Amniotic epithelial cell (primary cell): ENCODE data around the gene BUB1B.
"Not testable (repeated sequence)": the region's sequence is repeated elsewhere in the genome, so short reads cannot be mapped to it uniquely, and the experiment has no call there.

Experiments
- DNase-seq: peaks from one replicate; pipeline ENCODE4 v3.0.0-alpha.2; 2010; ENCODE audit warnings: low read depth

The BUB1B gene

DNA sequence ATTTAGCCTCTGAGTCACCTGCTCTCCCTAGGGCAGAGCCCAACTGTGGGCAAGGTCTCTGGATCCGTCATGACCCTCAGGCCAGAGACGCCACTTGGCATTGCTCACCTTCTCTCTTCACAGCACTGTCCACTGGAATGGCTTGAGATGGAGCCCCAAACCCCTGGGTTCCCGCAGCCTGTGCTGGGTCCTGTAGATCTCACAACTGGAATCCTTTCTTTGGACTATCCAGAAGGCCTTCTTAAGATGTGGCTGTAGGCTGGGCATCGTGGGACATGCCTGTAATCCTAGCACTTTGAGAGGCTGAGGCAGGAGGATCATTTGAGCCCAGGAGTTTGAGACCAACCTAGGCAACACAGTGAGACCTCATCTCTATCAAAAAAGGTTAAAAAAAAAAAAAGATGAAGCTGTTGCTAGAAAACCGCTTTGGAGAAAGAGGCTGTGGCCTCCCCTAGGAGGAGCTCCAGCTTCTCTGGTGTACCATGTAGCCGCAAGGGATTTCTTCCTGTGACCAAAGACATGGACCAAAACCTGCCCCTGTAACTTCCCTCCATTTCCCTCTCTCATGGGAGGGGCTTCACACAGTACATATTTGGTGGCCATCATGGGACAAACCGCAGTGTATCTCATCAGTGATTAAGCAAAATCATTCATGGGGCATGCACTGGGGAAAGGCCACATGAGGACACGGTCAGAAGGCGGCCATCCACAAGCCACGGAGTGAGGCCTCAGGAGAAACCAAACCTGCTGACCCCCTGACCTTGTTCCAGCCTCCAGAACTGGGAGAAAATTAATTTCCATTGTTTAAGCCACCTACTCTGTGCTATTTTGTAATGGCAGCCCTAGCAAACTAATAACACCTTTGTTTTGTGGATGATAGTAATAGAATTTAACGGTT, 23.3 kb upstream of the BUB1B start:
- DNase-seq = no peak

DNA sequence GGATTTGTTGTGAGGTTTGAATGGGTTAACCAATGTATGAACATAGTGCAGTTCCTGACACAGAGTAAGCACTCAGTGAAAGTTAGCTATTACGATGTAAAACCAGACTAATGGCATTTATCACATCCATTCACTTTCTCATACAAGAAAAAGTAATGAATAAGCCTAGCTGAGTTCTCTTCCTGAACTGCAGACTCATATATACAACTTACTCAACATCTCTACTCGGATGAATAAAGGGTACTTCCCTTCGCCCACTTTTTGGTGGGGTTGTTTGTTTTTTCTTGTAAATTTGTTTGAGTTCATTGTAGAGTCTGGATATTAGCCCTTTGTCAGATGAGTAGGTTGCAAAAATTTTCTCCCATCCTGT, 22.7 kb upstream of the BUB1B start:
- not testable (repeated sequence) for DNase-seq

DNA sequence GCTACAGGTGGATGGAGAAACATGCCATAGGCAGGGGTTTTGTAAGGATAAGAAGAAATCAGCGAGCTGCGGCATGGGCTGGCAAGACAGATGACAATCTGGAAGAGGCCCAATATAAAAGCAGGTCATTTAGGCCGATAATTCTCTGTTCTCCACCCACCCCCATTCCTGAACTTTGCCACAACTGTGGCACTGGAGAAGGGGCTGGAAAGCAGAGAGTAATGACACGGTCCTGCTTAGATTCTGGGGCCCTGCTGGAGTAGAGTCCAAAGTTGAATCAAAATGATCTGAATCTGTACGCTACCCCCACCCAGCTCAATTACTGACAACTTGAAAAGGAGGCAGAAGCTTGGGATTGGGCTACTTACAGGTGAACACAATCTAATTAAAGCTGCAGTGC, 18.4 kb upstream of the BUB1B start:
- DNase-seq = no peak

DNA sequence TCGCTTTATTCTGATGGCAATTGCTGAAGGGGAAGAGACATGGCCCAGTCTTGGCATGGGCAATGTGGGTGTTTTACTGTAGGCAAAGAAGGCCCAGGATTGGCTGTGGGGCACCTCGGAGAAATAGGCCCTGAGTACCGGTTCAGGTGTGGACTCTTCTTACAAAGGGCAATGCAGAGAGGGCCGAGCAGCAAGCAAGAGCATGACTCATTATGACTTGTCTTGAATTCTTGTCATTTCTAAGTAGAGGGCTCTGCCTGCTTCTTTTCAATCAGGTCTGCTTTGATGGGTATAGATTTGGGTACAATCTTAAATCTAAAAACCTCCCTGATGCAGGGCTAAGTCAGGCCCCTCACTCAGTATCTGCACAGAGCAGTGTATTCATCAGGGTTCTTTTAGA, 14.8 kb upstream of the BUB1B start:
- DNase-seq = peak; percentile 32

DNA sequence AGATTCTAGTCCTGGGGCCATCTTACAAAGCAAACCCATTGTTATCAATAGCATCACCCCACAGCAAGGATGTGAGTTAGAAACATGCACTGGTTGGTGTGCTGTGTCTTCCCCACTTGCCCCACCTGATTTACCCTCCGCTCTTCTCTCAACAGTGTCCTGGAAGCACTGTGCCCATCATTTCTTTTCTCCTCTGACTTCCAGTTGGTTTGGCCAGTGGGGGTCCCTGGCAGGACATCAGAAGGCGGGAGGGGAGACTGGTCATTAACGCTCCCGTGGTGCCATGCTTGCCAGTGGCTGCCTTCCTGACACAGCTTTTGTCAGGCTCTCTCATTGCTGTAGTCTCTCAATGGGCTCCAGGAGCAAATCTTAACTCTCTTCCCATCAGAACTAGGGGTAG, 11.5 kb upstream of the BUB1B start:
- no peak for DNase-seq

DNA sequence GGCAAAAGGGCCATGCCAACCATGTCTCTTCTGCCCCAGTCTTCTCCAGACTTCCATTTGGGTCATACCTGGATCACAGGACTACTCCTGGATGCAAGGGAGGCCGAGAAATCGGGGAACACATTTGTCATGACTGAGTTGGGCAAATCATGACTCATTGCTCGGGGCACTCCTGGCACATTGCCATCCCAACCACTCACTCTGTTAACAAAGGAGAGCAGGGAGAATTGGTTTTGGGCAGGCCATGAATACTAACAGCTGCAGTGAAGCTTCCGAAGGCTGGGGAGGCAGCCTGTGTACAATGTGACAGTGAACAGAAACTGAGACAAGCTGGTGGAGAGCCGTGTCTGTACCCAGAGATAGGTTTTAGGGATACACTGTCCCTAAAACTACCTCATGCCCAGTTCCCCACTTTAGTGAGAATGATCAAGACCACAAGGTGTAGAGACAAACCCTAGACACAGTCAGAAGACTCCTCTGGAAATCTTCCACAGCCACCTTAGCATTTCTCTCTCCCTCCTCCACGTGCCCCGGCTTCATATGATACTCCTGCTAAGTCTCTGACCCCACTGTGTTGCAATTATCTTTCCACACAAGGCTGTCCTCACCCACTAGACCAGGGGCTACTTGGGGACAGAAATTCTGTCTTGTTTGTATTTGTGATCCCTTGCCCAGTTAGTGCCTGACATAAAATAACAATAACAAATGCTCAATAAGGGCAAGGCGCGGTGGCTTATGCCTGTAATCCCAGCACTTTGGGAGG, 10.5 kb upstream of the BUB1B start:
- DNase-seq = peak; percentile 57

DNA sequence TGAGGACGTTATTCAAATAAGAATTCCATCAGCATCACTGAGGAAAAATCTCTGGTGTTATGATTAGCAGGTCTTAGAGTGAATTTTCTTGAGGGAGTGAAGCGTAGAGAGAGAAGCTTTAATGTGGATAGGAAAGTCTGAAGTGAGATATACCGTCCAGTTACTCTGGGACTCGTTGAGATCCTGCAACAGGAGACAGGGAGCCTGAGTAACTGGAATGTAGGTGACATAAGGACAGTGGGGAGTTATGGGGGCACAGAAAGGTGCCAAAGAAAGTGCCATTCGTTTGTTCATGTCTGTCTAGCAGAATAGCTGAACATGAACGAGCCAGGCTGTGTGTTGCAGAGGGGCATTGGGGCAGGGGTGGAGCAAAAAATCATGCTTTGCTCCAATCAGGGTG, 9.4 kb upstream of the BUB1B start:
- DNase-seq = no peak

DNA sequence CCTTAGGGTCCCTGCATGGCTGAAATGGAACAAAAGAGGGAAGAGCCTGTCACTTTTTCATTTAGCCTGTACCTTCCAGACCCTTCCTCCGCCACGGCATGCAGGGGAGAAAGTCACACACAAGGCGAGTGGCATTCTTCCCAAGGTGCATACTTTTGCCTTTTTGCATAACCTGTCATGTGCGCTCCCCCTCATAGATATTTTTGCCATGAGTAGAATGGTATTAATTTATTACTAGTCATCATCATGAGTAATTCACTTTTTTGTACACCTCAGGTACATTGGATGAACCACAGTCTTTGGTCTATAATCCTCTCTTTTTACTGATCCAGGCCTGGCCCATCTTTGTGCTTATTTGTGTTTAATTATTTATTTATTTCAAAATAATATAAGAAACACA, 8.9 kb upstream of the BUB1B start:
- DNase-seq = no peak

DNA sequence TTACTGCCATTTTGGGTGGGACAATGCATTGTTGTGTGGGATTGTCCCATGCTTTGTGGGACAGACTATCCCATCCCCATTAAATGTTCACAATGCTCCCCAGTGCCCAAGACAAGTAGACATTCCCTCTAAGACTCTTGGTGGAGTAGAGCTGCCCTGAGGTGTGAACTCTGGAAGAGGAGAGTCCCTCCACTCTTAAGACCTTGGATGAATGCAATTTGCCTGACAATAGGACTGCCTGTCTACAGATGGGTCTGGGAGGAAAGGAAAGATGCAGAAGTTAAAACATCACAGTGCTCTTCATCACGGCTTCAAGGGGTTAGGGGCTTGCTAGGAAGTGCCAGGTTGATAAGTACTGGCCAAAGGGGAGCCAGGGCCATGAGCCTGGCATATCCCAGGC, 6.0 kb upstream of the BUB1B start:
- DNase-seq = not testable (repeated sequence)

DNA sequence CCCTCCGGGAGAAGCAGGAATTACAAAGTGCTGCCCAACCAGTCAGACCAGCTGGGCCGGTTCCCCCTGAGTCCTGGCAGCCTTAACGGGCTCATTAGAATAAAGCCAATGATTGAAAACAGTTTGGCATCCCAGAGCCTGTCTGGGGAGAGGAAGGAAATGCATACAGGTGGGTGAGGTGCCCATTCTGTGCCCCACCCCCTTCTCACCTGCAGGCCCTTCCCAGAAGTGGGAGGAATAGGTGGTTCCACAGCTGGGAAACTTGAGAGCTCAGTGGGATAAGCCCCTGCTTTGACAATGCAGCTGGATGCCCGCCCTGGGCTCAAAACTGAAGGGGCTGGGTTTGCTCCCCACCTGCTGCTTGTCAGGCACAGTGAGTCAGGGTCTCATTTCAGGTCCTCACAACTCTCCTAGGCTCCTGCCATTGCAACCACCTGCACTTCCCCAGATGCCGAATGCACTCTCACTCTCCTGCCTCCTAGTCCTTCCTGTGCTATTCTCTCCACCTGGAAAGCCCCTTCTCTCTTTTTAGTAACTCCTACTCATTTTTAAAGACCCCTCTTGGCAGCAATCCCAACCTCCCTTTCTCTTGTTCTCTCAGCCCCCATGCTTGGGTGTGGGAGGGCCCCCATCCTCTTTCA, 5.5 kb upstream of the BUB1B start:
- DNase-seq = no peak

DNA sequence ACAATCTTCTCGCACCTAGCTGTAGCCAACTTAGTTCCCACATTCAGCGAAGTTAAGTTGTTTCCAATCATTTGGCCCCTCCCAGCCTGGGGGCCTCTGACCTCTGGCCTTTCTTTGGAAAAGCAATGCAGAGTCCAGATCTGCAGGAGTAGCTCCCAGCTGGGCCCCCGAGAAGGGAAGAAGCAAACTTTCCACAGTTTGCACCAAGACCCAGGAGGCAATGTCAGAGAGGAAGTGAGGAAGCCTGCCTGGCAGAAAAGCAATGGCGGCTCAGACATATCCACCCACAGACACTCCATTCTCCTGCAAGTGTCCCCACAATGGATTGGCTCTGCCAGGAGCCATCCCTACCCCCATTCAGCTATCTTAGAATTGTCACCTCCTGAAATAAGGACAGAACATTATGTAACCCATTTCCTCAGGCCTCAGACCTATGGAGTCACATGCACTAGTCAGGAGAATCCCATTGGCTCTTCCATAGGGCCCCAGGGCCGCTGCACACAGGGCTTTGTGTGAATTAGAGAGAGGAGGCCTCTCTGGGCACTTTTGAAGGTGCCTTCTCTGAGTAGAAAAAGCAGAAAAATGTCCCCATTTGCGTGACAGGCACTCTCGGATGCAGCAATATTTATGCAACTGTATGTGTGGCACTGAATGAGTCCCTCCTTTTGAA, 3.0 kb upstream of the BUB1B start:
- DNase-seq = no peak

DNA sequence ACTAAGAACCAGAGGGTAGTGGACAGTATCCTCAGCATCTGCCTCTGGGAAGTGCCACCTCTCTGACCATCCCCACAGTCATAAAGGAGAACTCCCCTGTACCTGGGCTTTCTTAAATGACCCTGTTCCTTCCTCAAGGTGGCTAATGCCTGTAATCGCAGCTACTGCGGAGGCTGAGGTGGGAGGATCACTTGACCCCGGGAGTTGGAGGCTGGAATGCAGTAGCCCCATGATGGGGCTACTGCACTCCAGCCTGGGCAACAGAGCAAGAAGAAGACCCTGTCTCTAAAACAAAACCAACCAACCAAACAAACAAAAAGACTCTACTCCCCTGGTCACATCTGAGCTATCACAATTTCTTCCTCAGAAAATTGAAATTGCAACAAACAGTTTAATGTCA, 848 bp upstream of the BUB1B start:
- DNase-seq = no peak

DNA sequence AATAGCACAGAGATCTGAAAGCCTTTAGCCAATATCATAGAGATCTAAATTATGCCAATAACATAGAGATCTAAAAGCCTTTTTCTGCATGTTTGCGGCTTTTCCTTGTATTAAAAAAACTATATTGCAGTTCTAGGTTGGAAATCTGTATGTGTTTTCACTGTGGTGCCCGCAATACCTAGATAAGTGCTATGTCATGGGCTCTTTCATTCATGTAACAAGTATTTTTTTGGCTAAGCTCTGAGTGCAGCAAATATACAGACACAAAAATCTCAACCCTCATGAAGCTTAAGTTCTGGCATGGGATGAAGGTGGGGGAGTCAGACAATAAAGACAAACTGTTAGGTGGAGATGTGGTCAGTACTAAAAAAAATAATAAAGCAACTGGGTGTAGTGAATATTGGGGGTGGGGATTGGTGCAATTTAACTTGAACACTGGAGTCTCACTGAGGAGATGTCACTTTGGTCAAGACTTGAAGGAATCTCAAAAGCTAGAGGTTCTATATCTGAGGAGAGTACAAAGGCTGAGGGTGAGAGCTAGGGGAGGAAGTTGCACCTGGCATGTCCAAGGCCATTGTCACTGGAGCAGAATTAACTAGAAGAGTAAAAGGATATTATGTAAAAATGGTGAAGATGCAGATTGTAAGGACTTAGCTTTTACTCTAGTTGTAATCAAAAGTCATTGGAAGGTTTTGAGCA, 973 bp downstream of the BUB1B start:
- DNase-seq = no peak

DNA sequence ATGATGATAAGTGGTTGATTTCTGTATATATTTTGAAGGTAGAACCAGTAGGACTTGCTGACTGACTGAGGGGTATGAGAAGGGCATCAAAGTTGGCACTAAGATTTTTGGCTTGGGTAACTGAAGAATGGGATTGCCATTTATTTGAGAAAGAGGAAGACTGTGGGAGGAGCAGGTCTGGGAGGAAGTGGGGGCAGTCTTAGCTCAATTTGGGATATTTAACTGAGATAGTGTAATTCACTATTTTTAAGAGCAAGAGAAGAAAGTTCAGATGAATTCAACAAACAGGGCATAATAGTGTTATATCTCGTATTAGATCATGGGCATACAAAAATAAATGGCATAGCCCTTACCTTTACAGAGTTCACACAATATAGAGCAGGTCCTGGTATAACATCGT, 1.7 kb downstream of the BUB1B start:
- no peak for DNase-seq

DNA sequence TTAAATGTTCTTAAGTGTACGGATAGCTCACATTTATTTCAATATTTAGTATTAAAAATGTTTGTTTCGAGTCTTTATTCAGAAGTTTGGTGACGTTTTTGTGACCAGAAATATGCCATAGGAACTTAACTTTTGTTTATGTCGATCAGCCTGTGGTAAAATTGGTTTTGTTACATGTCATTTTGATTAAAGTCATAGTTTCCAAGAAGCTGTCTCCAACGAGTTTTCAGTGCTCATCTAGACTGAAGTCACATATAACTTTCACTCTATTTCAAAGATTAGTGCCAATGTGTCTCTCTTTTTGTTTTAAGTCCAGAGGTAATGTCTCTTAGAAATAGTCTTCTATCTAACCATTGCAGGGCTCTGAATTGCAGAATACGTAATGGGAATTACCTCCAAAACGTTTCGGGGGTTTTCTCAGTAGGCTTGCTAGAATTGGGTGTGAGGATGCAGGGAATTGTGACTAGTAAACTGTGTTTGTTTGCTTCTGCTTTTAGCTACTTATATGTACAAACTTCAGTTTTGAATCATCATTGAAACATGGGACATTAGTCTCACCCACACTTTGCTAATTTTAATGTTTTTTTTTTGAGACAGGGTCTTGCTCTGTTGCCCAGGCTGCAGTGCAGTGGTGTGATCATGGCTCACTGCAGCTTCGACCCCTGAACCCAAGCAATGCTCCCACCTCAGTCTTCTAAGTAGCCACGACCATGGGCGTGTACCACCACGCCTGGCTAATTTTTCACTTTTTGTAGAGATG, 3.0 kb downstream of the BUB1B start:
- no peak for DNase-seq

DNA sequence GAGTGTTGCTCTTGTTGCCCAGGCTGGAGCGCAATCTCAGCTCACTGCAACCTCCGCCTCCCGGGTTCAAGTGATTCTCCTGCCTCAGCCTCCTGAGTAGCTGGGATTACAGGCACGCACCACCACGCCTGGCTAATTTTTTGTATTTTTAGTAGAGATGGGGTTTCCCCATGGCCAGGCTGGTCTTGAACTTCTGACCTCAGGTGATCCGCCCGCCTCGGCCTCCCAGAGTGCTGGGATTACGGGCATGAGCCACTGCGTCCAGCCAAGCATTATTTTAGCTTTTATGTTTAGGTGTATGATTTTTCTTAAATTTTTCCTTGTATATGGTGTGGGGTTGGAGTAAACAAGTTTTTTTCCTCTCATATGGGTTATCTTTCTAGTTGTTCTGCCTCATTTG, 6.5 kb downstream of the BUB1B start:
- not testable (repeated sequence) for DNase-seq

DNA sequence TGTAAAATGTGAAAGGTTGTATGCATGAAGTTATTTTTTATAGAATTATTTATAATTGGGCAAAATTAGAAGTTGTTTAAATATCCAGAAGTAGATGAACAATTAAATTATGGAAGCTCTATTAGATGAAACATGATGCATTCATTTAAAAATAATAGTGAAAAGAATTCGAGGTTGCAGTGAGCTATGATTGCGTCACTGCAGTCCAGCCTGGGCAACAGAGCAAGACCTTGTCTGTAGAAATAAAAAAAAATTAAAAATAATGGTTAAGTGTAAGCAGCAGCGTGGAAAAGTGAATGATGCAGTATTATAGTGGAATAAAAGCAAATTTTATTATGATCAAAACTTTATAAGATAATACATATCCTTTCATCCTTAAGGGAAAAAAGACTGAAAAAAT, 14.3 kb downstream of the BUB1B start:
- peak; percentile 7 for DNase-seq

DNA sequence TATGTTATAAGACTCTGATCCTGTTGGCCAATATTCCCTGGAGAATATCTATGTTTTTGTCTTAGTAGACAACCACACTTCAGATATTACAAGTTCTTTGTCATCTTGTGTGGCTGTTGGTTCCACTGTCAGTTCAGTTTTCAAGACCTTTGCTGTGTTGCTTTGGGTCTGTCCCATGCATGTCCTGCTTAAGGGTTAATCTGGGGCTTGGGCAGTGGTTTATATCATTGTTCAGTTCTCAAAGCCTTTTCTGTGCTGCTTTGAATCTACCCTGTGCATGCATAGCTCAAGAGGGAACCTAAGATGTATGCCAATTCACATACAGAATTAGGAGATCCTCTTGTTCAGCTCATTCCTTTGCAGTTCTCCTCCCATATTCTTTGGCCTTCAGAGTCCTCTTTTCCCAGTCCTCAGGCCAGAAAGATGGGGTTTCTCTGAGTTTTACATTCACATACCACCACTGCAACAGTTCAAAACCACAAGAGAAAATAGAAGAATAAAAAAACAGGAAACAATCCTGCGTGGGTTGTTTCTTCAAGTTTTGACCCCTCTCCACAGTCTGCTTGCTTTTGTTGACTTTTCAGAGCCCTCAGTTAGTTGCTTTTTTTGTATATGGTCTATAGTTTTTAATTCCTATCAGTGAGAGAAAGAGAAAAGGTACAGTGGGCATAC, 21.6 kb downstream of the BUB1B start:
- no peak for DNase-seq

DNA sequence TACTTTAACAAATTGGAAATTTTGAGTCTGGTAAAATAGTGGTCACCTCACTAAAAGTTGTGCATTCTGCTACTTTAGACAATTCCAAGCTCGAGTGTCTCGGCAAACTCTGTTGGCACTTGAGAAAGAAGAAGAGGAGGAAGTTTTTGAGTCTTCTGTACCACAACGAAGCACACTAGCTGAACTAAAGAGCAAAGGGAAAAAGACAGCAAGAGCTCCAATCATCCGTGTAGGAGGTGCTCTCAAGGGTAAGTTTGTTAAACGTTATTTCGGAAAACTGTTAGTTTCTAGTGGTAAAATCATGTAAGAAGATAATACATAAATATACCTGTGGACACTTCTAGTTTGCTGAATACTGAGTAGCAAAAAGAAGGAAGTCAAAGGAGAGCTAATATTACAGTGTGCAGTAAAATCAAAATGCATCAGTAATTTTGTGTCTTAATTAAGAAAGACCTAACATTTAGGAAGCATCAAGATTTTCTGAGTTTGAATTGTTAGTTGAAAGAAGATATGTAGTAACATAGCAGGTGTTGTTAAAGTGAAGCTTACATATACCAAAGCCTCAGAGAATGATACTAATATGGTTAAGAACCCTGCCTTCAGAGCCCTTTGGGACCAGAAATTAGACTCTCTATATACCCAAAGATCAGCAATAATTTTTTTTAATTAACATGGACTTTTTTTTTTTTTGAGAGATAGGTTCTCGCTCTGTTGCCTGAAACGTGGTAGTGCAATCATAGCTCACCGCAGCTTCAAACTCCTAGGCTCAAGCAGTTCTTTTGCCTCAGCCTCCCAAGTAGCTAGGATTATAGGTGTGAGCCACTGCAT, 23.0 kb downstream of the BUB1B start:
- DNase-seq = no peak

DNA sequence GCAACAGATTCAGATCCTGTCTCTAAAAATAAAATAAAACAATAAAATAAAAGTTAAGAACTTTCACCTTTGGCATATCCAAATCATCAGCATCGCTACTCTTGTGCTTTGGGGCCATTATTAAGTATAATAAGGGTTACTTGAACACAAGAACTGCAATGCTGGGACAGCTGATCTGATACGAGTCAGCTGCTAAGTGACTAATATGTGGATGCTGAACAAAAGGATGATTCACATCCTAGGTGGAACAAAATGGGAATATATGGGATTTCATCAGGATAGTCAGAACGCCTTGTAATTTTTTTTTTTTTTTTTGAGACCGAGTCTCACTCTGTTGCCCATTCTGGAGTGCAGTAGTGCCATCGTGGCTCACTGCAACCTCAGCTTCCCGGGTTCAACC, 29.7 kb downstream of the BUB1B start:
- peak; percentile 83 for DNase-seq
